Kidney (tissue), 14 donors: Measurements from ENCODE around the gene EXOC3L1. TPM values are rescaled to one million over a fixed set of nuclear protein-coding genes. Genes with fewer than 3 reads are reported as not detected.

ENCODE experiments used
- DNase-seq, 5 donors: peaks; one replicate each; pipeline ENCODE4 v3.0.0-alpha.2; 2013 to 2020
- FAIRE-seq: peaks from 2 replicates; lab custom pipeline; 2012; peaks lifted over from hg19 to GRCh38; lab: Jason Lieb, UNC
- H3K27ac ChIP-seq, 2 donors: one replicate each; pipeline ENCODE4 v1.7.0; 2013; ENCODE audit warnings: low read depth in 2 of 2, low read length in 2 of 2, inconsistent platforms in 1 of 2
- H3K27me3 ChIP-seq: one replicate; pipeline ENCODE4 v1.7.1; 2013; ENCODE audit warnings: low read length, inconsistent platforms; ENCODE audit not compliant: control insufficient read depth, insufficient read depth
- H3K36me3 ChIP-seq, 3 donors: one replicate each; pipeline versions ENCODE4 v1.7.0 to v1.7.1; 2013; ENCODE audit warnings: low read length in 3 of 3, control low read depth in 1 of 3, inconsistent platforms in 1 of 3; ENCODE audit not compliant: insufficient read depth in 3 of 3, control insufficient read depth in 2 of 3
- H3K4me1 ChIP-seq, 3 donors: one replicate each; pipeline versions ENCODE4 v1.7.0 to v1.7.1; 2013; ENCODE audit warnings: low read length in 3 of 3, inconsistent platforms in 1 of 3, low read depth in 1 of 3; ENCODE audit not compliant: control insufficient read depth in 2 of 3, insufficient read depth in 2 of 3
- H3K4me3 ChIP-seq, 3 donors: one replicate each; pipeline versions ENCODE4 v1.7.0 to v1.8.1; 2013; ENCODE audit warnings: low read length in 3 of 3, control low read depth in 1 of 3, inconsistent platforms in 1 of 3
- H3K9ac ChIP-seq, 3 donors: one replicate each; pipeline versions ENCODE4 v1.7.0 to v1.7.1; 2013; ENCODE audit warnings: low read length in 3 of 3, control low read depth in 1 of 3, inconsistent platforms in 1 of 3
- H3K9me3 ChIP-seq, 3 donors: one replicate each; pipeline versions ENCODE4 v1.7.0 to v1.7.1; 2013; ENCODE audit warnings: low read length in 3 of 3, control low read depth in 1 of 3, inconsistent platforms in 1 of 3; ENCODE audit not compliant: control insufficient read depth in 2 of 3, insufficient read depth in 1 of 3
- CTCF ChIP-seq: IDR thresholded peaks from 3 replicates; pipeline ENCODE4 v1.5.1; 2012; ENCODE audit warnings: mild to moderate bottlenecking, moderate library complexity, borderline replicate concordance; ENCODE audit not compliant: insufficient read depth; ENCODE audit errors: extremely low read depth
- intact Hi-C: fragments of 100-400 bp; cut with DNase I; formaldehyde crosslinking; loops from one replicate; pipeline ENCODE4 v1.11.1; 2022
- polyA plus RNA-seq: library from polyadenylated mRNA; stranded (reverse); fragments of 350-450 nt; fragmentation: Illumina TruSeq; extraction: RNeasy Lipid Tissue Mini Kit (QIAGEN cat#74804); gene quantifications from one replicate; pipeline ENCODE4 v1.2.3, GENCODE V29; 2014; ENCODE audit warnings: low read depth, low replicate concordance; ENCODE audit not compliant: insufficient read depth
- total RNA-seq: library from RNA; stranded (reverse); fragmentation: NEBNext Ultra II Directional; extraction: Animal tissue kit (Norgen Biotek cat#: 25700); gene quantifications from one replicate; pipeline ENCODE4 v1.2.1, GENCODE V29; 2021
- donor health status: control.
- donor health status: control.
- donor health status: control.
- donor health status: control.
- donor health status: control.
- donor health status: DM: yes; HTN: yes; CAD: no.
- donor health status: Normal renal cell carcinoma (clear cell type).

EXOC3L1 gene
- total and polyA plus RNA-seq, 2 donors from 2014 or later = 7.2 to 9.9 TPM

- peak overlapping the region in 2 of 3 donors; percentile 55 to 84 for H3K9ac ChIP-seq
- no peak for TF ChIP-seq CTCF
- intact Hi-C loops = no loop called here
- H3K27me3 ChIP-seq = peaks cover 5% of the 10 kb centered on the region
- peaks cover 2 to 20% (median 13%) of the 10 kb centered on the region in 3 donors for H3K36me3 ChIP-seq
- no peaks in the 10 kb centered on the region for H3K9me3 ChIP-seq
- peaks cover 0 to 17% (median 0%) of the 10 kb centered on the region in 3 donors for H3K4me1 ChIP-seq
- DNase-seq = peak; percentile 71 to 92 (median 85)
- peak overlapping the region in 2 of 3 donors; percentile 60 to 75 for H3K4me3 ChIP-seq
- FAIRE-seq = no peak
- peak overlapping the region; percentile 80 to 85 for H3K27ac ChIP-seq
Measured at GRCh38 chr16:67150047-67150832, 39.7 kb downstream of the EXOC3L1 start.

GRCh38 chr16:67149276-67150046 is 40.5 kb downstream of the EXOC3L1 start:
- H3K27me3 ChIP-seq = peaks cover 4% of the 10 kb centered on the region
- peak in 2 of 5 donors; percentile 63 to 79 for DNase-seq
- intact Hi-C loops = no loop called here
- no peak for TF ChIP-seq CTCF
- no peak overlapping the region for H3K9ac ChIP-seq
- H3K4me3 ChIP-seq = no peak overlapping the region
- peaks cover 0 to 14% (median 0%) of the 10 kb centered on the region in 3 donors for H3K4me1 ChIP-seq
- H3K9me3 ChIP-seq = no peaks in the 10 kb centered on the region
- no peak for FAIRE-seq
- no peak overlapping the region for H3K27ac ChIP-seq
- peaks cover 2 to 28% (median 19%) of the 10 kb centered on the region in 3 donors for H3K36me3 ChIP-seq

- Histone ChIP-seq H3K9me3 (no peaks in the 10 kb centered on the region), H3K27ac (no peak overlapping the region), H3K4me3 (no peak overlapping the region), H3K4me1 (peaks cover 0 to 14% (median 0%) of the 10 kb centered on the region in 3 donors), H3K36me3 (peaks cover 5 to 34% (median 21%) of the 10 kb centered on the region in 3 donors), H3K9ac (no peak overlapping the region), H3K27me3 (no peaks in the 10 kb centered on the region)
- DNase-seq (peak in 1 of 5 donors; percentile 53), FAIRE-seq (no peak)
- TF ChIP-seq CTCF = no peak
- intact Hi-C loops = no loop called here
Measured at GRCh38 chr16:67148656-67149275, 41.2 kb downstream of the EXOC3L1 start.
